CD4-positive, alpha-beta T cell treated with Interleukin-15 for 4 hours (primary cell): ENCODE measurements around the gene PARP9.
A peak's percentile ranks its signal among the peaks of the same experiment; 100 is the strongest.
"Not testable (repeated sequence)": the region's sequence is repeated elsewhere in the genome, so short reads cannot be mapped to it uniquely, and the experiment has no call there.

ENCODE experiments used
- DNase-seq: peaks from one replicate; pipeline ENCODE4 v3.0.0-alpha.2; 2020; ENCODE audit warnings: low spot score

Gene PARP9

DNA sequence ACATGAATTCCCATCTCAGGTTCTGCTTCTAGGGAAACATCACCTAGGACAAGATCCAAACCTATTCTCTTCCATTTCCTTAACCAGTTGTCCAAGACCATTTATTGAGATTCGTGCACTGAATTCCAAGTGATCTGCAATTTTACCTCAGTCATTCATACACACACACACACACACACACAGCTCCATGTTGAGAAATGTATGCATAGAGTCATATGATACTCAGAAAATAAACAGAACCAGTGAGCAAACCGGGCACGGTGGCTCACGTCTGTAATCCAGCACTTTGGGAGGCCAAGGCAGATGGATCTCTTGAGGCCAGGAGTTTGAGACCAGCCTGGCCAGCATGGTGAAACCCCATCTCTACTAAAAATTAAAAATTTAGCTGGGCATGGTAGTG is 43.2 kb downstream of the PARP9 start:
- DNase-seq = no peak

DNA sequence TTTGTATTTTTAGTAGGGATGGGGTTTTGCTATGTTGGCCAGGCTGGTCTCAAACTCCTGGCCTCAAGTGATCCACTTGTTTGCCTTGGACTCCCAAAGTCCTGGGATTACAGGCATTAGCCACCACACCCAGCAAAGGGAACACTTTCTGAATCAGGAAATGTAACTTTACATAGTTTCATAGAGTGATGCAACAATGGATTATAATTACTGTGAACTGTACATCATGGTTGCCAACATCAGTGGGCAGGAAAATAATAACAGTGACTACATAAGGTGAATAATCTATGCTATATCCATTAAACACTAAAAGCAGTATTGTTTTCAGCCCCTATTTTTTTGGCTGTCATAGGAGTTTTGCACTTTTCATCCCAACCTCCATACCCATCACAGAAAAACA is 44.4 kb downstream of the PARP9 start:
- DNase-seq = no peak

- no peak for DNase-seq
Measured at GRCh38 chr3:122516846-122517360, 47.2 kb downstream of the PARP9 start.

DNA sequence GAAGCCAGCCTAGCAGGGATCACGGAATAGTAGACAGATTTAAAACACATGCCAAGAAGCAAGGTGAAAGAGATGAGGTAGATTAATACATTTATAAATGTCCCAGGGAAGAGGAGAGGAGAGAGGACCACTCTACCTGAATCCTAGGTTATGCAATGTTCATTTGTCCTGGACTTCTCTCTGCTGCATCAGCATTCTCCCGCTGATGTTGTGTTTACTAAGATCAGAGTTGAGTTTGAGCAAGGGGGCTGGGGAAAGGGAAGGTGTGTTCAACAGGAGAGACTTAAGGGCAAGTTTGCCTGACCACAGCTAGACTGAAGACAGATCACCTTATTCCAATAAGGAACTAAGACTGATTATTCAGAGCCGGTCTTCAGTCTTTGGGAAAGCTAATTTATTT is 48.2 kb downstream of the PARP9 start:
- DNase-seq = no peak

DNA sequence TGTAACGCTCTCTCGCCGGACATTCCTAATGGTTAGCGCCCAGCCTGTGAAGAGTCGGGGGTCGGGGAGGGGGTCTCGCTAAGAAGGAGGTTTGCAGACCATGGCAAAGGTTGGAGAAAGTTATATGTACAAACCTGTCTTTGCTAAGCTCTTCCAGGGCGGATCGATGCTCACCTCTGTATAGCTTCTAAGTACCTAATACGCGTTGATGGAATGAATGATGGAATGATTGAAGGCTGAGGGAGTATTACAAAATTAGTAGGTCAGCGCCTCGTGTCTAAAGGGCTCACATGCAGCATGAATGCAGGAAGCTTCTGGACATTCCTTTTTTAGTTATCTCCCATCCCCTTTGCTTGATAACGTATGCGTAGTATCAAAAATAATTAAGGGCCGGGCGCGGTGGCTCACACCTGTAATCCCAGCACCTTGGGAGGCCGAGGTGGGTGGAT is 49.1 kb downstream of the PARP9 start:
- no peak for DNase-seq

GRCh38 chr3:122514123-122515019 is 49.7 kb downstream of the PARP9 start, which contains the start of gene KPNA1:
TSS of gene KPNA1 (minus strand) at chr3:122514939. CDS start at chr3:122496565, 18,374 bp downstream.
- peak; percentile 87 for DNase-seq

DNA sequence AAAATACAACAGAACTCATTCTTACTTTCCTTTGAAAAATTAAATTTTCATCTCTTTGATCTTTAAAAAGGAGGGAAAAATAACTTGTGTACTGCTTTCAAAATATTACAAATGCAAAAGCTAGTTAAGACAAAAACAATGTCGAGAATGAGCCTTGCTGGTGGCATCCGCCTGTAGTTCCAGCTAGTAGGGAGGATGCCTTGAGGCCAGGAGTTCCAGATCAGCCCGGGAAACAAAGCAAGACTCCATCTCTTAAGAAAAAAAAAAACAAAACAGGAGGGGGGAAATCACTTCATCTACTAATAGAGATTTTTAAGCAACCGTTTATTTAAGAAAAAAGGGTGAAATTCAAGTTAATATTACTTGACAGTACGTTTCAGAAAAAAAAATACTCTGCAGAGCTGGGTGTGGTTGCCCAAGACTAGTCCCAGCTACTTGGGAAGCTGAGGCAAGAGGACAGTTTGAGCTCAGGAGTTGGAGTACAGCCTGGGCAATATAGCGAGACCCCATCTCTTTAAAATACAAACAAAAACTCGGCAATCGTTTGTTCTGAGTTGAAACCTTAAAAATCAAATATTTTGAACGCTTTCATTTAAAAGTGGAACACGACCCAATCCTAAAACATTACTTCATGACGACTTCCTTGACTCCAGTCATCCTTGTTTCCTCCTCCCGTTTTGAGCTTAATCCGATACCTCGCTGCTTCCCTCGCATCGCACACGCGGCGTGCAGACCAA is 50.5 kb downstream of the PARP9 start:
- DNase-seq = no peak

GRCh38 chr3:122512284-122512683 is 51.8 kb downstream of the PARP9 start:
- DNase-seq = no peak

- no peak for DNase-seq
Measured at GRCh38 chr3:122510878-122511535, 53.1 kb downstream of the PARP9 start.

- DNase-seq = not testable (repeated sequence)
Measured at GRCh38 chr3:122508944-122509343, 55.2 kb downstream of the PARP9 start.

- no peak for DNase-seq
Measured at GRCh38 chr3:122508135-122508914, 55.8 kb downstream of the PARP9 start.

GRCh38 chr3:122506450-122506849 is 57.6 kb downstream of the PARP9 start:
- DNase-seq = no peak

DNA sequence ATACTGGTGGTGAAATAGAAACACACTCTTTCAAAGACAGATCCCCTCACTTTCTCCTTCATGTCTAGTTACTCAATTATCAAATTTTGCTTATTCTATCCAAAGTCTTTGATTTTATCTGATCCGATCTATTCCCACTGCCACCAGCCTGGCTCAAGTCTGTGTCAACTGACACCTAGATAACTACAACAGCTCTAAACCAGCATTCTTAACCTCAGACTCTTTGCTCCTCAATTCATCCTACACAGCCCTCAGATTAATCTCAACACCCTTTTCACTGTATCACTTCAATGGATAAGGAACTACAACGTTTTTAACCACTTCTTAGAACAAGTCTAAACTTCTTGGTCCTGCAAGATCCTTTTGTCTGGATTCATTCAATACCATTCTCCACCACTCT is 58.4 kb downstream of the PARP9 start:
- DNase-seq = no peak

DNA sequence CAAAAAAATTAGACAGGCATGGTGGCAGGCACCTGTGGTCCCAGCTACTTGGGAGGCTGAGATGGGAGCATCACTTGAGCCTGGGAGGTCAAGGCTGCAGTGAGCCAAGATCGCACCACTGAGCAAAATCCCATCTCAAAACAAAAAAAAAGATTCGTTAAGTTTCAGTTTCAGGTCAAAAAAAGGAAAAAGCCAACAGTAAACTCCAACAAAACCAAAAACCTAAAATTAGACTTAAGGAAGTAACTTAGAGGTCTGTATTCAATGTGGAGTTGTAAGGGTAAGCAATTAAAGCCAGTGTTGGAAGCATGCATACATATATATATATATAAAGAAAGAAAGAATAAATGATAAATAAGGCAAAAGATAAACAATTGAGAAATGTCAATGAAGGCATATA is 61.2 kb downstream of the PARP9 start:
- no peak for DNase-seq

- DNase-seq = no peak
Measured at GRCh38 chr3:122502139-122502538, 62.0 kb downstream of the PARP9 start.

GRCh38 chr3:122500964-122501363 is 63.1 kb downstream of the PARP9 start:
- DNase-seq = not testable (repeated sequence)

GRCh38 chr3:122498152-122498551 is 65.9 kb downstream of the PARP9 start:
- DNase-seq = no peak

DNA sequence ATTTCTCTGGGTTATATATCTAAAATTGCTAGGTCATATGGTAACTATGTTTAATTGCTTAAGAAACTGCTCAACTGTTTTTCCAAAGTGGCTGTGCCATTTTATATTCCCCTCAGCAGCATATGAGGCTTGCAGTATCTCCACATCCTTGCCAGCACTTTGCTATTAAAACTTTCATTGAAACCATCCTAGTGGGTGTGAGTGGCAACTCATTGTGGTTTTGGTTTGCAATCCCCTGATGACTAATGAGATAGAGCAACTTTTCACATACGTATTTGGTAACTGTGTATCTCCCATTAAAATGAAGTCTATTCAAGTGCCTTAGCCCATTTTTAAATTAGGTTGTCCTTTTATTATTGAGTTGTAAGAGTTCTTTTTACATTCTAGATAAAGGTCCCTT is 66.7 kb downstream of the PARP9 start:
- peak; percentile 60 for DNase-seq

DNA sequence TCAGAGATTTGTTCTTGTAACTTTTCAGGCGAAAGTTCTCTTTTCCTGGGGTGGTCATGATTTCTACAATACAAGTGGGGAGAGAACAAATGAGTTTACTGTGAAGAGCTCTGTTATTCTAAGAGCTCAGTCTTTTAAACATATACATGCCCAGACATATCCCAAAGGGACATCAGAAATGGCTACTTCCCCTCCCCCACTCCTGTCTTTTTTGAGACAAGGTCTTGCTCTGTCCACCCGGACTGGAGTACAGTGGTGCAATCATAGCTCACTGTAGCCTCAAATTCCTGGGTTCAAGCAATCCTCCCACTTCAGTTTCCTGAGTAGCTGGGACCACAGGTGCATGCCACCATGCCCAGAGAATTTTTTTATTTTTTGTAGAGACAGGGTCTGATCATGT is 67.6 kb downstream of the PARP9 start:
- DNase-seq = no peak

DNA sequence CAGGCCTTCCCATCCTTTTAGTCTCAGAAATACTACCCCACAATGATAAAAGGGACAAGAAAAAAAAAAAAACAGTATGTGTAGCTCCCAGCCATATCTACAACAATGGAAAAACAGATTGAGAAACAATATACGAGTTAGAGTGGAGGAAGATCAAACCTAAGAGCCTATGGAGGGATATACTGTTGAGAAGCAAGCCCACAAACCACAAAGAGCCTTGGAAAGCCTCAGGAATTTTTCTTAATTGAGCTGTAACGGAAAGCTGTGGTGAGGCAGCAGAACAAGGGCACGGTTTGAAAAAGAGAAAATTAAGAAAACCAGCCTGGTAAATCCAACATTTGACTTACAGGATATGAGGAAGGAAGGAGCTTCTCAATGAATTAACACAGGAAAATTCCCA is 70.8 kb downstream of the PARP9 start:
- DNase-seq = no peak

DNA sequence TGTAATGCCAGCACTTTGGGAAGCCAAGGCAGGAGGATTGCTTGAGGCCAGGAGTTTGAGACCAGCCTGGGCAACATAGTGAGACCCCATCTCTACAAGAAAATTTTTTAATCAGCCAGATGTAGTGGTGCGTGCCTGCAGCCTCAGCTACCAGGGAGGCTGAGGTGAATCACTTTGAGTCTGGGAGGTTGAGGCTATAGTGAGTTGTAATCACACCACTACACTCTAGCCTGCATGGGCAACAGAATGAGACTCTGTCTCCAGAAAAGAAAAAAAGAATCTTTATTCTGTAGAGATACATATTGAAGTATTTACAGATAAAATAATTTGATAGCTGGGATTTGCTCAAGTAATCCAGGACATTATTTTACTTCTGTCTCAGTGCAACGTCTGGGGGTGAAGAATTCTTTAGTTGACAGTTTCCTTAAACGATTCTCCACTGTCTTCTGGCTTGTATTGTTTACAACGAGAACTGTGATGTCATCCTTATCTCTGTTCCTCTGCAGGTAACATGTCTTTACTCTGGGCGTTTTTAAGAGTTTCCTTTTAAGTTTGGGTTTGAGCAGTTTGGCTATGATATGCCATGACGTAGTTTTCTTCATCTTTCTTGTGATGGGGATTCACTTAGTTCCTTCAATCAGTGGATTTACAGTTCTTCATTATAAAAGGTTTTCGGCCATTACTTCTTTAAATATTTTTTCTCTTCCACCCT is 75.7 kb downstream of the PARP9 start:
- DNase-seq = no peak
